K562 (cell line): ENCODE data around the gene SHISA4. TPM values are rescaled to one million over a fixed set of nuclear protein-coding genes. Genes with fewer than 3 reads are reported as not detected.

ENCODE experiments used
- ATAC-seq: fragments of 200-7000 bp; cut with Tn5 transposase; 3 replicates; pipeline ENCODE4 v1.9.1; 2020; ENCODE audit warnings: moderate library complexity
- BruUV-seq: library from RNA; stranded (reverse); fragments of 400-500 nt; replicated peaks from 2 replicates; lab custom pipeline; 2021; lab: Mats Ljungman, UMichigan
- CTCF ChIA-PET: fragments of 300-600 bp; formaldehyde crosslinking; extraction: SDS; loops from one replicate; lab custom pipeline; 2021; ENCODE audit warnings: low intra/inter-chr PET ratio; lab: Yijun Ruan, JAX
- POLR2A ChIA-PET: fragments of 300-600, 350-650 bp; sonication (Branson Sonifier 250); formaldehyde crosslinking; extraction: SDS; loops from one replicate; lab custom pipeline; 2021; ENCODE audit warnings: antibody characterized with exemption, inconsistent platforms; lab: Yijun Ruan, JAX
- DNase-seq, 4 experiments: peaks; one replicate each; pipeline versions ENCODE4 v3.0.0 to v3.0.0-alpha.2; 2011 to 2018; ENCODE audit warnings: low spot score in 3 of 4, mixed read lengths in 3 of 4; ENCODE audit errors: extremely low read depth in 1 of 4
- FAIRE-seq: peaks from 2 replicates; lab custom pipeline; 2011; peaks lifted over from hg19 to GRCh38; lab: Jason Lieb, UNC
- H2AFZ ChIP-seq: 2 replicates; pipeline ENCODE4 v1.6.0; 2011; ENCODE audit warnings: low read depth, low read length, control low read depth, inconsistent platforms
- H3K27ac ChIP-seq: fragments of 200-600 bp; 3 replicates; pipeline ENCODE4 v1.8.0; 2011; ENCODE audit warnings: low read depth, mild to moderate bottlenecking, control low read depth, inconsistent platforms, low read length, moderate library complexity, mixed read lengths; ENCODE audit errors: extremely low read depth
- H3K27me3 ChIP-seq, 2 experiments: fragments of 300-600 bp in 1 of 2; 2 replicates in 1 of 2; 3 replicates in 1 of 2; pipeline versions ENCODE4 v1.6.0 to v1.8.0; 2011; ENCODE audit warnings: inconsistent platforms in 2 of 2, low read length in 2 of 2, mild to moderate bottlenecking in 1 of 2, mixed read lengths in 1 of 2, moderate library complexity in 1 of 2; ENCODE audit not compliant: control insufficient read depth in 2 of 2, insufficient read depth in 2 of 2
- H3K36me3 ChIP-seq: fragments of 300-600 bp; 3 replicates; pipeline ENCODE4 v1.8.0; 2011; ENCODE audit warnings: mild to moderate bottlenecking, low read length, inconsistent platforms; ENCODE audit not compliant: control insufficient read depth, insufficient read depth
- H3K4me1 ChIP-seq, 2 experiments: fragments of 200-600 bp in 1 of 2; replicated peaks in 1 of 2; 2 replicates in 1 of 2; 3 replicates in 1 of 2; pipeline versions ENCODE4 v1.5.1 to v1.8.0; 2011; ENCODE audit warnings: inconsistent platforms in 2 of 2, low read length in 2 of 2, mild to moderate bottlenecking in 1 of 2, mixed read lengths in 1 of 2, moderate library complexity in 1 of 2; ENCODE audit not compliant: control insufficient read depth in 2 of 2, insufficient read depth in 2 of 2
- H3K4me2 ChIP-seq: 2 replicates; pipeline ENCODE4 v1.6.1; 2011; ENCODE audit warnings: low read length, control low read depth, inconsistent platforms, mixed read lengths; ENCODE audit not compliant: insufficient read depth
- H3K4me3 ChIP-seq: fragments of 200-600 bp; sonication (generic), shearing (Covaris generic); 2 replicates; pipeline ENCODE4 v1.5.1; 2016; ENCODE audit warnings: control low read depth, inconsistent platforms
- H3K79me2 ChIP-seq: fragments of 200-600 bp; 3 replicates; pipeline ENCODE4 v1.8.0; 2011; ENCODE audit warnings: low read length, inconsistent platforms; ENCODE audit not compliant: control insufficient read depth, insufficient read depth
- H3K9ac ChIP-seq, 2 experiments: 2 replicates each; pipeline versions ENCODE4 v1.6.0 to v1.6.1; 2011; ENCODE audit warnings: low read depth in 2 of 2, low read length in 2 of 2, control low read depth in 1 of 2, inconsistent platforms in 1 of 2, mild to moderate bottlenecking in 1 of 2, mixed read lengths in 1 of 2; ENCODE audit not compliant: insufficient read depth in 1 of 2
- H3K9me1 ChIP-seq: one replicate; pipeline ENCODE4 v1.6.0; 2011; ENCODE audit warnings: inconsistent platforms, mild to moderate bottlenecking, low read length, moderate library complexity; ENCODE audit not compliant: control insufficient read depth, insufficient read depth
- H3K9me3 ChIP-seq: replicated peaks from 2 replicates; pipeline ENCODE4 v1.5.1; 2011; ENCODE audit warnings: low read depth, low read length, inconsistent platforms; ENCODE audit not compliant: control insufficient read depth, insufficient read depth
- H4K20me1 ChIP-seq: replicated peaks from 2 replicates; pipeline ENCODE4 v1.6.1; 2011; ENCODE audit warnings: low read length, inconsistent platforms, mixed read lengths; ENCODE audit not compliant: control insufficient read depth, insufficient read depth
- ETV1 ChIP-seq: fragments of 450-650 bp; conservative IDR thresholded peaks from 2 replicates; pipeline ENCODE4 v1.6.1; 2016; ENCODE audit warnings: missing genetic modification characterization, control low read depth, low read depth, missing compliant biosample characterization
- WGBS: fragments of 100-300 bp; shearing (Covaris generic); methylation state at CpG from one replicate; pipeline ENCODE4 v1.1.6; 2016; ENCODE audit warnings: low coverage, mixed read lengths; ENCODE audit not compliant: insufficient coverage; ENCODE audit errors: missing lambda C conversion rate; 5-methylcytosine and 5-hydroxymethylcytosine counted together
- in situ Hi-C: fragments of 300-500 bp; cut with MboI; formaldehyde crosslinking; loops from 4 replicates; pipeline ENCODE4 v1.15.0; 2018; ENCODE audit warnings: inconsistent platforms, mixed read lengths
- intact Hi-C: fragments of 100-400 bp; cut with micrococcal nuclease; formaldehyde crosslinking; loops from 2 replicates; pipeline ENCODE4 v1.14.2; 2022
- polyA plus RNA-seq, 8 experiments: library from polyadenylated mRNA; depleted of rRNA in 4 of 8; stranded (reverse) in 5 of 8; unstranded in 3 of 8; fragments of >200 nt; fragmentation: Nextera tagmentation in 2 of 8; fragmentation: Illumina TruSeq in 1 of 8; extraction: Ambion mirVana in 2 of 8; extraction: Trizol in 1 of 8; gene quantifications; 2 replicates each; pipeline versions ENCODE4 v1.2.1 to v1.2.3, GENCODE V29; 2011 to 2014; ENCODE audit warnings: inconsistent platforms in 1 of 8, missing spikeins in 1 of 8
- total RNA-seq, 7 experiments: library from RNA; depleted of rRNA in 6 of 7; stranded (reverse); fragments of >200 nt in 6 of 7; fragmentation: Illumina TruSeq in 2 of 7; extraction: Trizol in 2 of 7; gene quantifications; 2 replicates each; pipeline versions ENCODE4 v1.2.1 to v1.2.3, GENCODE V29; 2011 to 2021; ENCODE audit warnings: low replicate concordance in 1 of 7
- TF ChIP-seq, protein P1 (sequence below): sonication (generic); formaldehyde crosslinking; IDR thresholded peaks from 2 replicates; pipeline ENCODE4 v1.9.0; 2022; ENCODE audit warnings: mild to moderate bottlenecking, missing genetic modification reagents

The SHISA4 gene
- total and polyA plus RNA-seq, 9 of the 15 experiments (the other 6 are each of a cell fraction or from before 2014, with no cell fraction given), result 0.15 to 0.95 (median 0.68) TPM; not detected in 2

GRCh38 chr1:201890806-201891450 lies 2.2 kb downstream of the SHISA4 start:
- in situ Hi-C loops, result loop anchor here (5.0 kb wide), 2 partner anchors 81 to 231 kb away; partner anchors contain the start of gene GPR37L1
- no peaks in the 10 kb centered on the region for H3K9me3 ChIP-seq
- H4K20me1 ChIP-seq, result no peaks in the 10 kb centered on the region
- WGBS, result 6% methylated on average over 3 of the region's 3 CpGs
- H3K9ac ChIP-seq, result peak overlapping the region in 1 of 2 experiments; percentile 49; a peak in 1 of 4 replicates
- DNase-seq (no peak), ATAC-seq (no peak), FAIRE-seq (no peak)
- intact Hi-C loops, result no loop called here
- no peaks in the 10 kb centered on the region for H3K36me3 ChIP-seq
- ChIA-PET CTCF (interaction anchor here (0.9 kb wide), 1 partner anchor 82 kb away, joined by 3 read pairs; no protein-coding TSS in a partner anchor), POLR2A (interaction anchor here (0.8 to 1.6 kb wide), 2 partner anchors 8 to 64 kb away, joined by 6 to 8 read pairs; partner anchors contain the start of gene TIMM17A)
- no peak overlapping the region for H3K27ac ChIP-seq
- no peak overlapping the region for H3K4me2 ChIP-seq
- 0 out of 5 replicates have a peak, but pooled peaks cover 0 to 4% of the 10 kb centered on the region in 2 experiments for H3K27me3 ChIP-seq
- no TSS peak for BruUV-seq
- H3K4me3 ChIP-seq, result no peak overlapping the region
- H3K4me1 ChIP-seq, result peaks cover 16 to 30% of the 10 kb centered on the region in 2 experiments; a peak in 4 of 5 replicates
- no peaks in the 10 kb centered on the region for H3K9me1 ChIP-seq
- no peaks in the 10 kb centered on the region for H3K79me2 ChIP-seq
- H2AFZ ChIP-seq, result no peak overlapping the region
- TF ChIP-seq, protein P1, sequence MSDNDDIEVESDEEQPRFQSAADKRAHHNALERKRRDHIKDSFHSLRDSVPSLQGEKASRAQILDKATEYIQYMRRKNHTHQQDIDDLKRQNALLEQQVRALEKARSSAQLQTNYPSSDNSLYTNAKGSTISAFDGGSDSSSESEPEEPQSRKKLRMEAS (CRISPR knock-in tag), result 0 out of 2 replicates have a peak, but pooled peaks have one; percentile 22
- no peak for TF ChIP-seq ETV1 (tag)
